ENCODE data around the gene RNH1. TPM values are rescaled to one million over a fixed set of nuclear protein-coding genes. Genes with fewer than 3 reads are reported as not detected.
A peak's percentile ranks its signal among the peaks of the same experiment; 100 is the strongest.

Gene RNH1
- total RNA-seq, 5 donors from 2014 or later (not counting 1 experiment from before 2014, with no cell fraction given): 126 to 141 (median 131) TPM

GRCh38 chr11:449889-450808 is 56.9 kb downstream of the RNH1 start, which contains the start of gene PTDSS2:
Gene PTDSS2 (plus strand): TSS chr11:450279. CDS start chr11:450456, 177 bp downstream.
- peak; percentile 80 to 83 (median 82) for ATAC-seq (replicated peaks in 1 of 4)
- Mint-ChIP-seq H3K27me3 (no peaks in the 10 kb centered on the region), H3K36me3 (peaks cover 8% of the 10 kb centered on the region), H3K9me3 (no peaks in the 10 kb centered on the region), H3K4me1 (peaks cover 19 to 26% (median 21%) of the 10 kb centered on the region in 3 donors), H3K27ac (peak within 1 kb of the TSS; percentile 88 to 92), H3K4me3 (peak within 1 kb of the TSS; percentile 84 to 92 (median 92))
- ChIA-PET POLR2A (interaction anchor here in 1 of 2 donors (2.8 kb wide), 1 partner anchor 43 kb away, joined by 11 read pairs; no protein-coding TSS in a partner anchor), CTCF (interaction anchor here (0.6 to 4.1 kb wide), 8 partner anchors 36 to 199 kb away, joined by 3 to 38 read pairs (median 5); partner anchors contain the start of gene SIGIRR (in 1 of the 2))
- Histone ChIP-seq H3K36me3 (ENCODE audit: control insufficient read depth in 2 of 2, extremely low read depth in 1 of 2, insufficient read depth in 1 of 2, low read length in 1 of 2) (peaks cover 7 to 15% of the 10 kb centered on the region in 2 donors), H3K9me3 (no peaks in the 10 kb centered on the region), H3K27ac (ENCODE audit: low read length) (peak within 1 kb of the TSS; percentile 82), H3K4me1 (ENCODE audit: control insufficient read depth in 1 of 2, extremely low read depth in 1 of 2, insufficient read depth in 2 of 2, low read length in 2 of 2) (peaks cover 12 to 39% of the 10 kb centered on the region in 2 experiments), H3K4me3 (ENCODE audit: control insufficient read depth in 1 of 2, extremely low read depth in 1 of 2, low read length in 1 of 2) (peak within 1 kb of the TSS; percentile 58 to 78), H3K27me3 (replicated peaks in 1 of 2; ENCODE audit: control insufficient read depth in 2 of 2, extremely low read depth in 1 of 2, insufficient read depth in 2 of 2, low read length in 1 of 2) (no peaks in the 10 kb centered on the region)
- under 1% methylated on average over 93 of the region's 108 CpGs for WGBS (ENCODE audit: insufficient coverage)
- DNase-seq: peak; percentile 86 to 96 (median 92)

- peak overlapping the region; percentile 66 to 83 for H3K4me3 ChIP-seq (ENCODE audit: control insufficient read depth in 1 of 2, extremely low read depth in 1 of 2, low read length in 1 of 2)
- H3K4me1 Mint-ChIP-seq: peaks cover 9 to 19% (median 19%) of the 10 kb centered on the region in 3 donors
These were observed 58.9 kb downstream of the RNH1 start for GRCh38 chr11:447923-448731.

GRCh38 chr11:446891-447290 is 60.2 kb downstream of the RNH1 start:
- ChIA-PET POLR2A (no interaction called here), CTCF (interaction anchor here in 1 of 2 donors (0.7 kb wide), 1 partner anchor 208 kb away, joined by 7 read pairs; no protein-coding TSS in a partner anchor)
- Mint-ChIP-seq H3K36me3 (no peaks in the 10 kb centered on the region), H3K9me3 (no peaks in the 10 kb centered on the region), H3K27me3 (no peaks in the 10 kb centered on the region), H3K27ac (no peak overlapping the region), H3K4me3 (no peak overlapping the region), H3K4me1 (peaks cover 9 to 21% (median 19%) of the 10 kb centered on the region in 3 donors)
- Histone ChIP-seq H3K4me3 (ENCODE audit: control insufficient read depth in 1 of 2, extremely low read depth in 1 of 2, low read length in 1 of 2) (no peak overlapping the region), H3K27me3 (replicated peaks in 1 of 2; ENCODE audit: control insufficient read depth in 2 of 2, extremely low read depth in 1 of 2, insufficient read depth in 2 of 2, low read length in 1 of 2) (peaks cover 0 to 11% of the 10 kb centered on the region in 2 experiments), H3K27ac (ENCODE audit: low read length) (no peak overlapping the region), H3K36me3 (ENCODE audit: control insufficient read depth in 2 of 2, extremely low read depth in 1 of 2, insufficient read depth in 1 of 2, low read length in 1 of 2) (no peaks in the 10 kb centered on the region), H3K4me1 (ENCODE audit: control insufficient read depth in 1 of 2, extremely low read depth in 1 of 2, insufficient read depth in 2 of 2, low read length in 2 of 2) (peaks cover 12 to 45% of the 10 kb centered on the region in 2 experiments), H3K9me3 (no peaks in the 10 kb centered on the region)
- DNase-seq: no peak
- ATAC-seq (replicated peaks in 1 of 4): no peak
- 88% methylated on average over 4 of the region's 7 CpGs for WGBS (ENCODE audit: insufficient coverage)

More at GRCh38 chr11:447923-448731, 58.9 kb downstream of the RNH1 start:
- 2% methylated on average over 47 of the region's 55 CpGs for WGBS (ENCODE audit: insufficient coverage)
- H3K4me1 ChIP-seq (ENCODE audit: control insufficient read depth in 1 of 2, extremely low read depth in 1 of 2, insufficient read depth in 2 of 2, low read length in 2 of 2): peaks cover 12 to 38% of the 10 kb centered on the region in 2 experiments
- H3K4me3 Mint-ChIP-seq: peak overlapping the region; percentile 84 to 87 (median 86)
- ChIA-PET CTCF (interaction anchor here (0.6 to 4.1 kb wide), 7 partner anchors 34 to 241 kb away, joined by 3 to 38 read pairs (median 5); partner anchors contain the start of genes BET1L (in 1 of the 2), RIC8A (in 1 of the 2) and SIGIRR (in 1 of the 2)), POLR2A (interaction anchor here (0.6 to 2.8 kb wide), 2 partner anchors 41 to 134 kb away, joined by 3 to 11 read pairs; partner anchors contain the start of gene IFITM1 (in 1 of the 2))
- ATAC-seq (replicated peaks in 1 of 4) (peak; percentile 65 to 72 (median 65)), DNase-seq (peak; percentile 81 to 98 (median 93))
- H3K36me3 Mint-ChIP-seq: peaks cover 4% of the 10 kb centered on the region
- peak overlapping the region; percentile 92 to 95 for H3K27ac Mint-ChIP-seq
- no peaks in the 10 kb centered on the region for H3K9me3 ChIP-seq
- peaks cover 3% of the 10 kb centered on the region in 2 donors for H3K36me3 ChIP-seq (ENCODE audit: control insufficient read depth in 2 of 2, extremely low read depth in 1 of 2, insufficient read depth in 1 of 2, low read length in 1 of 2)
- H3K9me3 Mint-ChIP-seq: no peaks in the 10 kb centered on the region
- peak overlapping the region; percentile 91 for H3K27ac ChIP-seq (ENCODE audit: low read length)
- H3K27me3 ChIP-seq (replicated peaks in 1 of 2; ENCODE audit: control insufficient read depth in 2 of 2, extremely low read depth in 1 of 2, insufficient read depth in 2 of 2, low read length in 1 of 2): peaks cover 0 to 5% of the 10 kb centered on the region in 2 experiments
- H3K27me3 Mint-ChIP-seq: no peaks in the 10 kb centered on the region

GRCh38 chr11:445765-446588 is 61.1 kb downstream of the RNH1 start:
- ATAC-seq (replicated peaks in 1 of 4) (no peak), DNase-seq (no peak)
- H3K36me3 Mint-ChIP-seq: no peaks in the 10 kb centered on the region
- Histone ChIP-seq H3K27me3 (replicated peaks in 1 of 2; ENCODE audit: control insufficient read depth in 2 of 2, extremely low read depth in 1 of 2, insufficient read depth in 2 of 2, low read length in 1 of 2) (peaks cover 0 to 13% of the 10 kb centered on the region in 2 experiments), H3K36me3 (ENCODE audit: control insufficient read depth in 2 of 2, extremely low read depth in 1 of 2, insufficient read depth in 1 of 2, low read length in 1 of 2) (no peaks in the 10 kb centered on the region), H3K27ac (ENCODE audit: low read length) (no peak overlapping the region), H3K9me3 (no peaks in the 10 kb centered on the region), H3K4me3 (ENCODE audit: control insufficient read depth in 1 of 2, extremely low read depth in 1 of 2, low read length in 1 of 2) (no peak overlapping the region), H3K4me1 (ENCODE audit: control insufficient read depth in 1 of 2, extremely low read depth in 1 of 2, insufficient read depth in 2 of 2, low read length in 2 of 2) (peaks cover 11 to 45% of the 10 kb centered on the region in 2 experiments)
- no peak overlapping the region for H3K4me3 Mint-ChIP-seq
- CTCF ChIA-PET: interaction anchor here in 1 of 2 donors (0.7 kb wide), 1 partner anchor 42 kb away, joined by 3 read pairs; no protein-coding TSS in a partner anchor
- peaks cover 2 to 17% (median 13%) of the 10 kb centered on the region in 3 donors for H3K4me1 Mint-ChIP-seq
- WGBS (ENCODE audit: insufficient coverage): 84% methylated on average over 18 of the region's 20 CpGs
- POLR2A ChIA-PET: interaction anchor here in 1 of 2 donors (0.6 kb wide), 1 partner anchor 137 kb away, joined by 3 read pairs; no protein-coding TSS in a partner anchor
- no peaks in the 10 kb centered on the region for H3K9me3 Mint-ChIP-seq
- no peak overlapping the region for H3K27ac Mint-ChIP-seq
- H3K27me3 Mint-ChIP-seq: no peaks in the 10 kb centered on the region

All from T-cell (primary cell).